Stomach smooth muscle (tissue), 2 donors: ENCODE results near the gene LDAH.

Experiments used
- H3K27ac ChIP-seq: one replicate; pipeline ENCODE4 v1.7.0; 2013; ENCODE audit warnings: mild to moderate bottlenecking, low read length, inconsistent platforms
- H3K27me3 ChIP-seq, 2 donors: one replicate each; pipeline ENCODE4 v1.7.0; 2013; ENCODE audit warnings: low read length in 2 of 2; ENCODE audit not compliant: insufficient read depth in 2 of 2, control insufficient read depth in 1 of 2
- H3K36me3 ChIP-seq, 2 donors: one replicate each; pipeline ENCODE4 v1.7.0; 2013; ENCODE audit warnings: low read length in 2 of 2; ENCODE audit not compliant: control insufficient read depth in 2 of 2, insufficient read depth in 2 of 2
- H3K4me1 ChIP-seq: one replicate; pipeline ENCODE4 v1.7.0; 2013; ENCODE audit warnings: low read length; ENCODE audit not compliant: control insufficient read depth, insufficient read depth
- H3K4me3 ChIP-seq, 2 donors: one replicate each; pipeline ENCODE4 v1.7.0; 2013; ENCODE audit warnings: low read length in 2 of 2
- H3K9ac ChIP-seq, 2 donors: one replicate each; pipeline ENCODE4 v1.7.0; 2013; ENCODE audit warnings: low read length in 2 of 2, mild to moderate bottlenecking in 1 of 2
- H3K9me3 ChIP-seq, 2 donors: one replicate each; pipeline ENCODE4 v1.7.0; 2013; ENCODE audit warnings: low read length in 2 of 2; ENCODE audit not compliant: control insufficient read depth in 2 of 2
- donor health status: healthy.
- donor health status: Pancreatic carcinoma.

LDAH gene

DNA sequence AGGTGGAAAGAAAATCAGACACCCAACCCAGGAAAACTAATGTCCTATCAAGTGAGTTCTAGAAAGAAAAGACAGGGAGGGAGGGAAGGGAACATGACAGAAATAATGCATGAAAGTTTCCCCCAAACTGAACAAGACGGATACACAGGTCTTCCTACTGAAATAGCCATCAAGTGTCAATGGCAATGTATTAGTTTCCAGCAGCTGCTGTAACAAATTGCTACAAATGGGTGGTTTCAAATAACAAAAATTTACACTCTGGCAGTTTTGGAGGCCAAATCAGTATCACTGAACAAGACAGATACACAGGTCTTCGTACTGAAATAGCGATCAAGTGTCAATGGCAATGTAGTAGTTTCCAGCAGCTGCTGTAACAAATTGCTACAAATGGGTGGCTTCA, 70.6 kb downstream of the LDAH start:
- H3K4me3 ChIP-seq = no peak overlapping the region
- no peak overlapping the region for H3K27ac ChIP-seq
- H3K9ac ChIP-seq = no peak overlapping the region
- peaks cover 0 to 5% of the 10 kb centered on the region in 2 donors for H3K36me3 ChIP-seq
- no peaks in the 10 kb centered on the region for H3K27me3 ChIP-seq
- H3K4me1 ChIP-seq = no peaks in the 10 kb centered on the region
- H3K9me3 ChIP-seq = peaks cover 0 to 3% of the 10 kb centered on the region in 2 donors

GRCh38 chr2:20747317-20747716, 75.6 kb downstream of the LDAH start:
- H3K27ac ChIP-seq = no peak overlapping the region
- no peaks in the 10 kb centered on the region for H3K27me3 ChIP-seq
- H3K9me3 ChIP-seq = no peaks in the 10 kb centered on the region
- H3K4me3 ChIP-seq = no peak overlapping the region
- H3K4me1 ChIP-seq = no peaks in the 10 kb centered on the region
- H3K36me3 ChIP-seq = peaks cover 0 to 1% of the 10 kb centered on the region in 2 donors
- H3K9ac ChIP-seq = no peak overlapping the region

GRCh38 chr2:20745924-20746555, 76.9 kb downstream of the LDAH start:
- Histone ChIP-seq H3K9me3 (no peaks in the 10 kb centered on the region), H3K36me3 (no peaks in the 10 kb centered on the region), H3K27me3 (no peaks in the 10 kb centered on the region), H3K4me1 (no peaks in the 10 kb centered on the region), H3K4me3 (no peak overlapping the region), H3K27ac (no peak overlapping the region), H3K9ac (no peak overlapping the region)

- H3K9ac ChIP-seq = no peak overlapping the region
- H3K4me1 ChIP-seq = no peaks in the 10 kb centered on the region
- H3K27me3 ChIP-seq = no peaks in the 10 kb centered on the region
- H3K27ac ChIP-seq = no peak overlapping the region
- H3K36me3 ChIP-seq = no peaks in the 10 kb centered on the region
- H3K4me3 ChIP-seq = no peak overlapping the region
- H3K9me3 ChIP-seq = no peaks in the 10 kb centered on the region
Measured at GRCh38 chr2:20744366-20745335, 78.2 kb downstream of the LDAH start.

DNA sequence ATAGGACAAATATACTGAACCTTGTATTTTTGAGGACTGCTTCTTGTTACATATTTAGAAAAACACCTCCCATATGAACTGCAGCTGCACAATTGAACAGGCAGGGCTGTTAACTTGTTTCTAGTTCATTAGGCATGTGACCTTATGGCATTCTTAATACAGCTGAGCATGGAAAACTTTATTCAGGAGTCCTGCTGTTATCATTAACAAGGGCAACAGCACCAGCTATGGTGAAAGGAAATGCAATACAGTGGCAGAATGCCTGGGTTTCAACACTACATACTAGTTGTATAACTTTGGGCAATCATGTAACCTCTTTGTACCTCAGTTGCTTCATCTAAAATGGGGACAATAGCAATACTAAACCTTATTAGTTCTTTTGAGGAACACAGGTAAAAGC, 84.1 kb downstream of the LDAH start:
- Histone ChIP-seq H3K9ac (no peak overlapping the region), H3K27ac (no peak overlapping the region), H3K36me3 (peaks cover 0 to 2% of the 10 kb centered on the region in 2 donors)

DNA sequence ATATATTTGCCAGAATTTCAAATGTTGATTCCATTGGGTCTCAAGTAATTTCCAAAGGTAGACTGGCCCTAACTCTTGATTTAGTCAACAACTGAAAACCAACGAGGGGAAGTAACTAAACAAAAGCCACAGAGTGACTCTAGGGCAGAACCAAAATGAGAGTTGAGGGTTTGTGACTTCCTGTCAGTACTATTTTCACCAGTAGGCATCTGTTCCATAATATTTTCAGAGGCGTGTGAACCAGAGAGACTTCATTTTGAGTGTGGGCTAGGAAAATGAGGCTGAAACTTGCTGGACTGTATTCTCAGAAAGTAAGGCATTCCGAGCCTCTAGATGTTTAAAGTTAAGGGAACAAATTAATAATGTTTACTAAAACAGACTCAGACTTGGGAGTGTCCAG, 85.4 kb downstream of the LDAH start:
- Histone ChIP-seq H3K9me3 (no peaks in the 10 kb centered on the region), H3K9ac (no peak overlapping the region), H3K36me3 (peaks cover 0 to 2% of the 10 kb centered on the region in 2 donors), H3K27me3 (no peaks in the 10 kb centered on the region), H3K4me1 (no peaks in the 10 kb centered on the region), H3K27ac (no peak overlapping the region), H3K4me3 (no peak overlapping the region)

More for the DNA sequence above, 84.1 kb downstream of the LDAH start:
- Histone ChIP-seq H3K4me3 (no peak overlapping the region), H3K27me3 (no peaks in the 10 kb centered on the region), H3K4me1 (no peaks in the 10 kb centered on the region), H3K9me3 (no peaks in the 10 kb centered on the region)

DNA sequence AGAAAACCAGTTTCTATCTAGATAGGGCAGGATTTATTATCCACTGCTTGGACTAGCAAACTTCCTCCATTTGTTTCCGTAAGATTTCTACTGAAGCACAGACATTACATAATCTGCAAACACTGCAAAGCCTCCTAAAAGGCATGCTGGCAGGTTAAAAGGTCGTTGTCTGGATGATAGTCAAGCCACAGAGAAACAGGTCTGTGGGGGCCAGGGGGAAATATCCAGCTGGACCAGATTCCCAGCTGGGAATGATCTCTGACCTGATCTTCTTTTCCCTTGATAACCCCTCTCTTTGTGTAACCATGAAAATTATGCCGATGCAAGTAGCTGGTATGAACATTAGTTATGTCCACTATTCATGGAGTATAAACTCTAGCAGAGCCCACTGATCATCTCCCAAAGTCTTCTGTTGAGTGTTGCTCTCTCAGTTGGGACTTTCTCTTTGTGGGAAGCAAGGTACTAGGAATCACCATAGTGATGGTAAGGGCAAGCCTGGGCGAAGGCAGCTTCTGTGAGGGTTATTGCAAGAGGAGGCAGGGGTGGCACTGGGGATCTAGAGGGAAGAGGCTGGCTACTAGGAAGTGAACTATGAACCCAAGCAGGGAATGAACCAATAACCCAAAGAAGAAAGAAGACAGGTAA, 94.7 kb downstream of the LDAH start:
- Histone ChIP-seq H3K27ac (no peak overlapping the region), H3K4me3 (no peak overlapping the region), H3K27me3 (no peaks in the 10 kb centered on the region), H3K9me3 (no peaks in the 10 kb centered on the region), H3K4me1 (no peaks in the 10 kb centered on the region), H3K9ac (no peak overlapping the region), H3K36me3 (peaks cover 0 to 3% of the 10 kb centered on the region in 2 donors)

- Histone ChIP-seq H3K4me1 (no peaks in the 10 kb centered on the region), H3K27ac (no peak overlapping the region), H3K36me3 (peaks cover 0 to 3% of the 10 kb centered on the region in 2 donors)
Measured at GRCh38 chr2:20726913-20727312, 96.0 kb downstream of the LDAH start.

GRCh38 chr2:20725782-20726181, 97.1 kb downstream of the LDAH start:
- Histone ChIP-seq H3K27ac (no peak overlapping the region), H3K4me1 (no peaks in the 10 kb centered on the region)

More at GRCh38 chr2:20726913-20727312, 96.0 kb downstream of the LDAH start:
- Histone ChIP-seq H3K9ac (no peak overlapping the region), H3K4me3 (no peak overlapping the region), H3K27me3 (no peaks in the 10 kb centered on the region), H3K9me3 (no peaks in the 10 kb centered on the region)

GRCh38 chr2:20724500-20725053, 98.3 kb downstream of the LDAH start:
- Histone ChIP-seq H3K4me1 (no peaks in the 10 kb centered on the region), H3K27ac (no peak overlapping the region), H3K9me3 (no peaks in the 10 kb centered on the region), H3K27me3 (no peaks in the 10 kb centered on the region), H3K4me3 (no peak overlapping the region), H3K36me3 (peaks cover 0 to 3% of the 10 kb centered on the region in 2 donors), H3K9ac (no peak overlapping the region)

More at GRCh38 chr2:20725782-20726181, 97.1 kb downstream of the LDAH start:
- peaks cover 0 to 3% of the 10 kb centered on the region in 2 donors for H3K36me3 ChIP-seq
- no peak overlapping the region for H3K9ac ChIP-seq
- no peak overlapping the region for H3K4me3 ChIP-seq
- no peaks in the 10 kb centered on the region for H3K27me3 ChIP-seq
- H3K9me3 ChIP-seq = no peaks in the 10 kb centered on the region
